Erythroblast (primary cell): ENCODE data around the gene PDE4D.
A peak's percentile ranks its signal among the peaks of the same experiment; 100 is the strongest.
"Not testable (repeated sequence)": the region's sequence is repeated elsewhere in the genome, so short reads cannot be mapped to it uniquely, and the experiment has no call there.

Experiments
- DNase-seq, 2 experiments: peaks; one replicate each; lab custom pipeline; 2025; lab: John Stamatoyannopoulos, UW
- GATA1 ChIP-seq: IDR thresholded peaks from 2 replicates; pipeline ENCODE4 v1.6.1; 2011; ENCODE audit warnings: low read depth, mild to moderate bottlenecking, control low read depth, low read length, moderate library complexity
- POLR2A ChIP-seq: IDR thresholded peaks from 2 replicates; pipeline ENCODE4 v1.6.1; 2011; ENCODE audit warnings: mild to moderate bottlenecking, low read length

PDE4D gene

DNA sequence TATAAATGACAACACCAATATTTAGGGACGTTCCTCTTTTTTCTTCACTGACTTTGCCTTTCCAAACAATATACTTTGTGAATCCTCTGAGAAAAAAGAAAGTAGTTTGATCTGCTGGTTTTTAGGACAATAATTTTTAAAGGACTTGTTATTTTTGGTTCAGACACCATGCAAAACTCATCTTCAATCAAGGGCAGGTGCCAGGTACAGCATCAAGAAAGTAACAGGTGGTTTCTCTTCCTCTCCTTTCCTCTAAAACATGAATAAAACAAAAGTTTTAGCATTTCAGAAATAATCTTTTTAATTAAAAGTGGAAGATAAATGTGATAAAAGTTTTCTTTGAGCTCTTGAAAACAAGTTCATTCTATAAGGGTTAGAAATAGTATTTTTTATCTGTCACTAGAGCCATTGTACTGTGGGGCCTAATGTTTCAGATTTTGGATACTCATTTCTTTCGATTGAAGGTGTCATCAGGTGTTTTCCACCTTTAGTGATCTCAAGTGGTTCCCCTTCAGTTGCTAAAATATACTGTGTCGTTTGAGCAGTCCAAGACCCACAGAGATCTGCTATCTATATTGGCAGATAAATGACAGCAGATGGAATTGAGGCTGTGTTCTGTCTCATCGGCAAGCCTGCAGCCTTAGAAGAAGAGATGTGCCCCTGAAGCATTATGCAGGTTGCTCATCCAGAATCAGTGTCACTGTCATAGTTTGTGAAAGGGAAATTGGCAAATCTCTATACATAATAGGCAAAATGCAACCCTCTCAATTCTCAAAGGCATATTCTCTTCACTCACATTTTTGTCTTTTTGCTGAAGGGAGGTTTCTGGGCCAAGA, 499.7 kb downstream of the PDE4D start:
- TF ChIP-seq GATA1 = no peak
- TF ChIP-seq POLR2A = no peak
- no peak for DNase-seq

DNA sequence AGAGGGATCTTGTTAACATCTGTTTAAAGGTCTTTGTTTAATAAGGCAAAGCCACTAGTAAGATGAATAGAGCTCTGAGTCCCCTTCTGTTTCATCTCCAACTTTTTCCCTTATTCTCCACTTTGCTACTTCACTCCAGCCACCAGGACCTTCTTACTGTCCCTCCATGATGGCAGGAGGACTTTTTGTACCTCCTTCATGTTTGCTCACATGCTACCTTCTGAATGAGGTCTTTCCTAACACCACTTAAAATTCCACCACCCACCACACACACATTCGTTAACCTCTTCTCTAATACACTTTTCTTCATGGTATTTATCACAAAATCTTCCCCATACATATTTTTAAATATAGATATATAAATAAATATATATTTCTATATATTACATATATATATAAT, 501.9 kb downstream of the PDE4D start:
- DNase-seq = no peak
- TF ChIP-seq POLR2A (no peak), GATA1 (no peak)

DNA sequence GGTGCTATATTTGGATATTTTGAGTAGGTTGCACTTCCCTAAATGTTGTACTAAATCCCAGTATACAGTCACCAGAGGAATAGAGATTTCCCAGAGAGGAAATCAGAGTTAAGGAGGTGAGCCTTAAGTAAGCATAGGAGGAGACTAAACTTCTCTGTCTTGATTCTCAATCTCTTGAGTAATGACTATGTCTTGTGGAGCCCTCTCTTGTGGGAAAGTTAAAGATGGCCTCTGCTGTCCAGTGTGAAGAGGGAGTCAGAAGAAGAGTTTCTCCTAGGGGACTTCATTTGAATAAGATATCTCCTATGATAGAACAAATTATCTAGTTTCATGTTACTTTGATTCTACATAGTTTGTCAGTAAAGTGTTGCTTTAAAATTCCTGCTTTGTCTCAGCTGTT, 502.5 kb downstream of the PDE4D start:
- DNase-seq = no peak
- TF ChIP-seq GATA1 (no peak), POLR2A (no peak)

DNA sequence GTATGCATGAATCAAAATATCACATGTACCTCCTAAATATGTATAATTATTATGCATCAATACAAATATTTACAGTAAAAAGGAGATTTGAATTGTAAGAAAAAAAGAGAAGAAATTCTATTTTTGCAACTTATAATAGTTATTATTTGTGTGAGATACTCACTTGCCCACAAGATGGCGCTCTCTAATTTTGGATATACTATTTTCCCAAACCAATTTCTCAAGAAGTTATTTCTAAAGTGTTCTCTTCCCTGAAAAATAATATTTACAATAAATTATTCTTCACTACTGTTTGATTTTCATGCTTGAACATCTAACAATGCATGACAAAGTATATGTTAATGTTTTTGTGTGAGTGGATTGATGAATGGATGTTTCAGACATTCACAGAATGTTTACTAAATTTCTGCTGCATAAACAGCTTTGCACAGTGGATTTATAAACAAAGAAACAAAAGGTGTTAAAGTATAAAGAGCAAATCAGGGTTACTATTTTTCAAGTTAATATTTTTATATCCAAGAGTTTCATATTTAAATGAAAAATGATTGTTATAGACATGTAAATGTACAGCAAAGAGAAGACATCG, 503.4 kb downstream of the PDE4D start:
- TF ChIP-seq GATA1 = no peak
- no peak for TF ChIP-seq POLR2A
- DNase-seq = peak; percentile 32 to 66

DNA sequence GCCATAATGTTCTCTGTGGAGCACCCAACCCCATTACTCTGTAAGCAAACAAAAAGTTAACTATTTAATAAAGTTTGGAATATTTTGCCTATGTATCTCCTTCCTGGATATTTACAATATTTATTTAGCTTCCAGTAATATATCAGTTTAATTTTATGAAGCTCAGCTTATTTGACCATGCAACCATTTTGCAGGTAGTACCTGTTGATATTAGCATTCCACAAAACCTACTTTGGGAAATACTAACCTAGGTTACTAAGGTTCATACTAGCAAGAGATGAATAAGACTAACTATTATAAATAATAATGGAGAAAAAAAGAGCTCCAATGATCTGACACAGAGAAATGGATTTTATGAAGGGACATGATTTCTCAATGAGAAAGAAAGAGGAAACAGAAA, 506.4 kb downstream of the PDE4D start:
- no peak for TF ChIP-seq POLR2A
- no peak for TF ChIP-seq GATA1
- no peak for DNase-seq

DNA sequence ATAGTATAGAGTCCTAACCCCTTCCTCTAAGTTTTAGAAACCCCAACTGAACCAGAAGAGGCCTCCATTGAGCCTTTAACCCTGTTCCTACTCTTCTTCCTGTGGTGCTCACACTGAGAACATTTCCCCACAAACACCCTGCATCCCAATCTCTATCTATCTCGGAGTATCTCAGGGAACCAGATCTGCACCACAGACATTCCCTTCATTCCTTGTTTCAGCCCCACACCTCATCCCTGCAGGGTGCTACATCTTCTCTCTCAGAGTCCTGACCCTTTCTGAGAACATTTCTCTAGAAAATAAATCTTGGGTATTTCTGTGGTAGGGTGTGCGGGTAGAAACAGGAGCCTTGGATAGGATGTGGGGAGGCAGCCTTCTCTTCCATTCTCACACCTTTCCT, 507.8 kb downstream of the PDE4D start:
- no peak for DNase-seq
- TF ChIP-seq POLR2A = no peak
- no peak for TF ChIP-seq GATA1

DNA sequence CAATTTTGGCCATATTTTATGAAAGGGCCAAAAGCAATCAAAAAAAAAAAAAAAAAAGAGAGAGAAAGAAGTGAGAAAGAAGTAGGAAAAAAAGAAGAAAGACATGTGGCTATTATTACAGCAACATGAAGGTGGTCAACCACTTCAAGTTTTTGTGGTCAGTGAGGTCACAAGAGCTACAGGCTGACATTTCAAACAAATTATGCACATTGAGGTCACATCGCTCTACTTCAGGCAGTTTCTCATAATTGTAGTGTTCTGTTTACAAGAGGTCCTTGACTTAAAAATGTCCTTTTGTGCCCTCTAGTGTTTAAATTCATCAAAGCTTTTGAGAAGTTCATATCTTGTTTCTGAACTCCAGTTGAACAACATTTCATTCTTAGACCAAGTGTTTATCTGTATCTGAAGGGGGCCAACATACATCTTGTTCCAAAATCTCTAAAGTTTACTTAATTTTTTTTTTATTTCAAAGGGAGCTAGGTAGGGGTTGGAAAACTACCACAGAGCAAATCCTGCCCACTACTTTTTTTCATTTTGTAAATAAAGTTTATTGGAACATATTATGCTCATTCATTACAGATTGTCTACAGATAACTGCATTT, 513.1 kb downstream of the PDE4D start:
- TF ChIP-seq GATA1 (no peak), POLR2A (no peak)
- peak; percentile 65 to 68 for DNase-seq

DNA sequence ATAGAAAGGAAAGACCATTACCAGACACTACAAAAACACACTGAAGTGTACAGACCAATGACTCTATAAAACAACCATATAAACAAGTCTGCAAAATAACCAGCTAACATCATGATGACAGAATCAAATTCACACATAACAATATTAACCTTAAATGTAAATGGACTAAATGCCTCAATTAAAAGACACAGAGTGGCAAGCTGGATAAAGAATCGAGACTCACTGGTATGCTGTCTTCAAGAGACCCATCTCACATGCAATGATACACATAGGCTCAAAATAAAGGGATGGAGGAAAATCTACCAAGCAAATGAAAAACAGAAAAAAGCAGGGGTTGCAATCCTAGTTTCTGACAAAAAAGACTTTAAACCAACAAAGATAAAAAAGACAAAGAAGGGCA, 519.5 kb downstream of the PDE4D start:
- not testable (repeated sequence) for DNase-seq

DNA sequence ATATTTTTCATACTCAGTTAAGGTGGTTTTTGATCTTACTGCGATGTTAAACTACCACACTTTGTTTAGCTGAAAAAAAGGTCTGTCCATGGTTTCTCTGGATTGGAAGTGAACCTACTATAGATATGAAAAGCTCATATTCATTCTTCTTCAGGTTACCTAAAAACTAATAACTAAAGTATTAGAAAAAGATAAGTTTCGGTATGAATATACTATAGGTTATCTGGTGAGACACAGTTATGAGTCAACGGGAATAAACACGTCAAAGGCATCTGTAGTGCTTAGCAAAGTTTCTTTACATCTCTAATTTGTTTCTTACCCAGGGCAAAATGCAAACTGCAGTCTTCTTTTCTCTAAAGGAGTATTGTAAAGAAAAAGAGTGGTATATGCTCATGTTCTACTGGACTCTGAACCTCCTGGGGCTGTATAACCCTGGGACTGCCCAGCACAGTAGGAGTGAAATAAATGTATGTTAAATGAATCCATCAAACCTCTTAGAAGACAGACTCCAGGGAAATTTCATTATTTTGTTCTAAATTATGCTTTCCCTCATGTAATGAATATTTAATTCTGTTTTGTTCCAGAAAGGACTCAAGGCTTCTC, 521.9 kb downstream of the PDE4D start:
- TF ChIP-seq POLR2A (no peak), GATA1 (no peak)
- DNase-seq = no peak

DNA sequence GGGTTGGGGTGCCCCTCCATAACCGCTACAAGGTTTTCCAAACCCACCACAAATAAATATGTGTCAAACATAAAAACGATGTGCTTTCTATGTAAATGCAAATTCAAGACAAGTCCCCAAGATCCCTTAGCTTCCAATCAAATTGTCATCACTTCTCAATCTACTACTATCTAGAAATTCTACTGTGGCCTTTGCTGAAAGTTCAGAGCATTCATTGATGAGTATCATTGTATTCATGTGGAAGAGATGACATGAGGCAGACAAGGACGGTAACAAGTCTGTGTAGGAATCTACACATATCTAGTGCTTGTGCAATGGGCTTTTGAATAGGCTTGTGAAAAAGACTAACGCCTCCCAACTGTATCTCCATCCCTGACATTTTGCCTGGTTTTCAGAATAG, 524.6 kb downstream of the PDE4D start:
- TF ChIP-seq GATA1 (no peak), POLR2A (no peak)
- no peak for DNase-seq

DNA sequence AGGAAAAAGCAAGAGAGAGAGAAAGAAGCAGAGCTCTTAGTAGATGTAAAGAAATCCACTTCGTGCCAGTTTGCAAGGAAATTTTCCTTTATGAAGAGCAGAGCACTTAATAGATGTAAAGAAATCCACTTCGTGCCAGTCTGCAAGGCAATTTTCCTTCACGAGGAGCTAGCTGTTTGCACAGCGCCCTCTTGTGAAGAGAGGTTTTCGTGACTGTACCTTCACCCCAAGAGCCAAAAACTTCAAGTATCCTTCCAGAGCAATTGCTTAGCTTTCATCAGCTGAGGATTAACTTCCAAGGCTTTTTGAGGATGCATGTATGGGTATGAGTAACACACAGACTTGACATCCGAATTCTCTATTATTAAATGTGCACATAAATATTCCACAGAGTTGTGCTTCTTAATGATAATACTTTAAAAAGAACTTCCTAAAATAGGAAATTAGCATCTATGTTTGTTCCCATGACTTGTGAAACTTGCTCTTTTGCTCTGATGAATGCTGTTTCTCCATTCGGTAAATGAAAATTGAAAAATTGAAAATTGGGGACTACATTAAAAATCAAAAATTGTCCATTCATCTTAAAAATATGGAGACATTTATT, 525.6 kb downstream of the PDE4D start:
- peak; percentile 59 to 67 for DNase-seq
- no peak for TF ChIP-seq POLR2A

DNA sequence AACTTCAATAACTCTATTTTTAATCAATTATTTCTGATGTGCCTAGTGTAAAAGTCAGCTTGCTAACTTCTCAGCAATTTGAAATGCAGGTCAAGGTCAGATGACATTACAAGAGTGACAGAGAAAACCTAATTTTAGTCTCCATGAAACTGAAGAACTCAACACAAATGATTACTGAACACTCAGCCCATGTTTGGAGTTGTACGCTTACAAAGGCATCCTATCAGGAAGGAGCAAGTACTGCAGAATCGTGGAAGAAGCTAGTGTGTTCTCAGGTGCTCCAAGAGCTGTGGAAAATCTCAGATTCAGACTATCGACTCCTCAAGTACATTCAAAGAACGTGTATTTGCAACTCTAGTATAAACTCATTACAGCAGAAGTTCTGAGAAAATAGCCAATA, 526.7 kb downstream of the PDE4D start:
- no peak for DNase-seq
- no peak for TF ChIP-seq POLR2A
- TF ChIP-seq GATA1 = no peak

DNA sequence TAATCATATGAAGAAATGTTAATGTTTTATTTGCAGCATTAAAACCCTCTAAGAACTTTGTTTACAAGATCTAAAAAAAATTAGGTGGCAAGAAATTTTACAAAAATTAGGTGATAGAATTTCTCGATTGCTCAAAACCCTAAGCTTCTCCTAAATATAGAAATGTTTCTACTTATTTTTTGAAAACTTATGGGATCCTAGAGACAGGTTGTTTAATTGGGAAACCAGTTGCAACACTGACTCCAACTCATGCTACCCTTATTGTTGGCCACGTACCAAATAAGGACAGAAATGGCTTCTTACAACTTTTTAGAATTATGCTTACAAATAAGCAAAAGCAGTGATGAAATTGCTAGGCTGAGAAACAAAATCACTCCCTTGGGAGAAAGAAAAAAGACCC, 531.1 kb downstream of the PDE4D start:
- DNase-seq = no peak
- no peak for TF ChIP-seq GATA1
- TF ChIP-seq POLR2A = no peak

DNA sequence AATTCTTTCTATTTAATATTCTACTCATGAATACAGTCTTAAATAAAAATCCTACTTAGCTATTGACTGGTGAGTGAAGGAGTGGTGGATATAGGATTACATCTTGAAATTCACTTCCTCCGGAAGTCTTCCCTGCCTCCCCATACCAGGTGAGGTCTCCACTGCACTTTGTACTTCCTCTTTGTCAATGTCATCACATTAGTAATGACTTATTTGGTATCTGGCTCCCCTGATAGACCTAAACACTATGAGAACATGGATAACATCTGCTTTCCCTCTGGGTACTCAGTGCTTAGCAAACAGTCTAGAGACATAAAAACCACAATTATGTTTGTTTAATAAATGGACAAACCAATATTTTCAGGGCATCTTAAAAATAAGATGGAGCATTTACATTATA, 532.1 kb downstream of the PDE4D start:
- TF ChIP-seq GATA1 (no peak), POLR2A (no peak)
- DNase-seq = no peak
